ENCODE results near the gene SHLD1.
"Not testable (repeated sequence)": the region's sequence is repeated elsewhere in the genome, so short reads cannot be mapped to it uniquely, and the experiment has no call there.

Gene SHLD1

GRCh38 chr20:5779071-5779900, 29.1 kb downstream of the SHLD1 start:
- in situ Hi-C loops (cut with HindIII; ENCODE audit: low sequenced_read_pairs), result loop anchor here (25.0 kb wide), 1 partner anchor 192 kb away; no protein-coding TSS in a partner anchor

- in situ Hi-C loops (cut with HindIII; ENCODE audit: low sequenced_read_pairs), result loop anchor here (25.0 kb wide), 1 partner anchor 194 kb away; no protein-coding TSS in a partner anchor
These were observed 30.6 kb downstream of the SHLD1 start for GRCh38 chr20:5780846-5781217.

GRCh38 chr20:5781367-5781766, 31.2 kb downstream of the SHLD1 start:
- in situ Hi-C loops (cut with HindIII; ENCODE audit: low sequenced_read_pairs), result loop anchor here (25.0 kb wide), 1 partner anchor 194 kb away; no protein-coding TSS in a partner anchor

- in situ Hi-C loops (cut with HindIII; ENCODE audit: low sequenced_read_pairs), result loop anchor here (25.0 kb wide), 1 partner anchor 195 kb away; no protein-coding TSS in a partner anchor
These were observed 31.9 kb downstream of the SHLD1 start for GRCh38 chr20:5781798-5782750.

- in situ Hi-C loops (cut with HindIII; ENCODE audit: low sequenced_read_pairs), result loop anchor here (25.0 kb wide), 1 partner anchor 197 kb away; no protein-coding TSS in a partner anchor
These were observed 34.5 kb downstream of the SHLD1 start for GRCh38 chr20:5784735-5785134.

- in situ Hi-C loops (cut with HindIII; ENCODE audit: low sequenced_read_pairs), result loop anchor here (25.0 kb wide), 1 partner anchor 198 kb away; no protein-coding TSS in a partner anchor
These were observed 34.9 kb downstream of the SHLD1 start for GRCh38 chr20:5785146-5785545.

- in situ Hi-C loops (cut with HindIII; ENCODE audit: low sequenced_read_pairs), result loop anchor here (25.0 kb wide), 1 partner anchor 200 kb away; no protein-coding TSS in a partner anchor
These were observed 37.0 kb downstream of the SHLD1 start for GRCh38 chr20:5786930-5787795.

- in situ Hi-C loops (cut with HindIII; ENCODE audit: low sequenced_read_pairs), result loop anchor here (25.0 kb wide), 1 partner anchor 200 kb away; no protein-coding TSS in a partner anchor
These were observed 37.6 kb downstream of the SHLD1 start for GRCh38 chr20:5787796-5788165.

GRCh38 chr20:5788385-5788895, 38.2 kb downstream of the SHLD1 start:
- in situ Hi-C loops (cut with HindIII; ENCODE audit: low sequenced_read_pairs), result loop anchor here (25.0 kb wide), 1 partner anchor 201 kb away; no protein-coding TSS in a partner anchor

GRCh38 chr20:5789827-5790226, 39.6 kb downstream of the SHLD1 start:
- in situ Hi-C loops (cut with HindIII; ENCODE audit: low sequenced_read_pairs), result loop anchor here (25.0 kb wide), 1 partner anchor 203 kb away; no protein-coding TSS in a partner anchor

- in situ Hi-C loops (cut with HindIII; ENCODE audit: low sequenced_read_pairs), result loop anchor here (25.0 kb wide), 1 partner anchor 207 kb away; no protein-coding TSS in a partner anchor
These were observed 43.7 kb downstream of the SHLD1 start for GRCh38 chr20:5793916-5794315.

- in situ Hi-C loops (cut with HindIII; ENCODE audit: low sequenced_read_pairs), result loop anchor here (25.0 kb wide), 1 partner anchor 209 kb away; no protein-coding TSS in a partner anchor
These were observed 46.3 kb downstream of the SHLD1 start for GRCh38 chr20:5796331-5797040.

- in situ Hi-C loops (cut with HindIII; ENCODE audit: low sequenced_read_pairs), result loop anchor here (25.0 kb wide), 1 partner anchor 210 kb away; no protein-coding TSS in a partner anchor
These were observed 47.0 kb downstream of the SHLD1 start for GRCh38 chr20:5797165-5797564.

- in situ Hi-C loops (cut with HindIII; ENCODE audit: low sequenced_read_pairs), result loop anchor here (25.0 kb wide), 1 partner anchor 211 kb away; no protein-coding TSS in a partner anchor
These were observed 47.8 kb downstream of the SHLD1 start for GRCh38 chr20:5797843-5798462.

- in situ Hi-C loops (cut with HindIII; ENCODE audit: low sequenced_read_pairs), result not testable (repeated sequence)
These were observed 53.6 kb downstream of the SHLD1 start for GRCh38 chr20:5803754-5804303.

- in situ Hi-C loops (cut with HindIII; ENCODE audit: low sequenced_read_pairs), result no loop called here
These were observed 56.5 kb downstream of the SHLD1 start for GRCh38 chr20:5806457-5807263.

- in situ Hi-C loops (cut with HindIII; ENCODE audit: low sequenced_read_pairs), result no loop called here
These were observed 57.2 kb downstream of the SHLD1 start for GRCh38 chr20:5807431-5807830.
